A673 (cell line): ENCODE results near the gene ICAM4.

Experiments
- CTCF ChIP-seq: fragments of 300-800, 200-600 bp; sonication (generic); conservative IDR thresholded peaks from 2 replicates; pipeline ENCODE4 v1.5.1; 2017; ENCODE audit warnings: low read depth, mild to moderate bottlenecking, antibody characterized with exemption, low read length, moderate library complexity, mixed read lengths
- EZH2 ChIP-seq: fragments of 200-600 bp; sonication (generic); IDR thresholded peaks from 2 replicates; pipeline ENCODE4 v1.6.1; 2017; ENCODE audit warnings: borderline replicate concordance, low read depth, mild to moderate bottlenecking, mixed read lengths, antibody characterized with exemption, low read length; ENCODE audit not compliant: poor library complexity, severe bottlenecking

DNA sequence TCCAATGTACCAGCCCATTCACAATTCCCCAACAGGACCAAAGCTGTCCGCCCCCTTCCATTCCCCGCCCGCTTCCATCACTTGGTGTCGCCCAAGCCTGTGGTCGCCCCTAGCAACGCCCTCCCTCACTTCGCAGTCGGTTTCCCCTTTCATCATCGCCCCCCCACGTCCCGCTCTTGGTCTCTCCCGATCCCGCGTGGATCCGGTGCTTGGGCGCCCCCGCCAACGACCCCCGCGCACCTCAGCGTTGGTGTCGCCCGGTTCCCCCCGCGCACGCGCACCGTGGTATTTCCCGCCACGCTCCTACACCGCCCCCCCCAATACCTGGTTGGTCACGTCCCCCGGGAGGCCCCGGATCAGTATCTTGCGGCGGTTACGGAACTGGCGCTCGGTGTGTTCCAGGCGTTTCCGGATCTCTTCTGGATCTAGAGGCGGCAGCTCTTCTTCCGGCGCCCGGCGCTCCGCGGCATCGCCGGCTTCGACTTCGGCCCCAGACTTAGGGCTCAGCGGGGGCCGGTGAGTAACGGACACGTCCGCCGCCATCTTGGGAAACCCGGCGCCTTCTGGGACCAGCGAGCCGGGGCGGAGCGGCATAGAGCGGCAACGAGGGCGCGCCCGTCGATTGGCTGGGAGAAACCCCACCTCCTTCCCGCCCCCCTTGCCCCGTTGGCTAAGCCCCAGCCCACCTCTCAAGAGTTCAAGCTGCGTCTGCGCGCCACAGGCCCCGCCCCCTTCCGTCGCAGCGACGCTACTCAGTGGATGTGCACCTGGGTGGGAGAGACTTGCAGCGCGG, 46.4 kb downstream of the ICAM4 start, which contains the start of gene RAVER1:
- TF ChIP-seq CTCF = no peak
- no peak for TF ChIP-seq EZH2
